Colonic mucosa (tissue), 4 donors: Measurements from ENCODE around the gene CIBAR2. TPM values are rescaled to one million over a fixed set of nuclear protein-coding genes. Genes with fewer than 3 reads are reported as not detected.
A peak's percentile ranks its signal among the peaks of the same experiment; 100 is the strongest.

ENCODE experiments used
- DNase-seq: peaks from one replicate; pipeline ENCODE4 v3.0.0-alpha.2; 2020
- H3K27ac ChIP-seq: fragments of 200-600 bp; one replicate; pipeline ENCODE4 v1.8.0; 2021
- H3K27me3 ChIP-seq: fragments of 200-600 bp; one replicate; pipeline ENCODE4 v1.8.0; 2021
- H3K36me3 ChIP-seq: fragments of 200-600 bp; one replicate; pipeline ENCODE4 v1.8.0; 2021
- H3K4me1 ChIP-seq: fragments of 200-600 bp; one replicate; pipeline ENCODE4 v1.8.0; 2021; ENCODE audit warnings: mild to moderate bottlenecking
- H3K4me3 ChIP-seq: fragments of 200-600 bp; one replicate; pipeline ENCODE4 v1.8.0; 2021
- H3K9ac ChIP-seq, 2 donors: one replicate each; pipeline ENCODE4 v1.7.0; 2013; ENCODE audit warnings: control low read depth in 2 of 2, low read depth in 2 of 2, low read length in 2 of 2
- H3K9me3 ChIP-seq: fragments of 200-600 bp; one replicate; pipeline ENCODE4 v1.8.0; 2021
- intact Hi-C: fragments of 100-400 bp; cut with DNase I; formaldehyde crosslinking; loops from one replicate; pipeline ENCODE4 v1.14.1; 2022
- total RNA-seq, 2 donors: library from RNA; stranded (reverse); fragmentation: NEBNext Ultra II Directional in 1 of 2; extraction: Animal tissue kit (Norgen Biotek cat#: 25700) in 1 of 2; gene quantifications; one replicate each; pipeline ENCODE4 v1.2.1, GENCODE V29; 2021
- TF ChIP-seq, protein P1 (sequence below): fragments of 200-600 bp; IDR thresholded peaks from one replicate; pipeline ENCODE4 v1.8.0; 2022; ENCODE audit warnings: antibody characterized with exemption, mild to moderate bottlenecking
- donor health status: healthy.
- donor health status: DM: no; HTN: no; CAD: no.
- donor health status: DM: no; HTN: no; CAD: no.

Gene CIBAR2
- total RNA-seq, 2 donors from 2014 or later, result 0.32 TPM; not detected in 1

DNA sequence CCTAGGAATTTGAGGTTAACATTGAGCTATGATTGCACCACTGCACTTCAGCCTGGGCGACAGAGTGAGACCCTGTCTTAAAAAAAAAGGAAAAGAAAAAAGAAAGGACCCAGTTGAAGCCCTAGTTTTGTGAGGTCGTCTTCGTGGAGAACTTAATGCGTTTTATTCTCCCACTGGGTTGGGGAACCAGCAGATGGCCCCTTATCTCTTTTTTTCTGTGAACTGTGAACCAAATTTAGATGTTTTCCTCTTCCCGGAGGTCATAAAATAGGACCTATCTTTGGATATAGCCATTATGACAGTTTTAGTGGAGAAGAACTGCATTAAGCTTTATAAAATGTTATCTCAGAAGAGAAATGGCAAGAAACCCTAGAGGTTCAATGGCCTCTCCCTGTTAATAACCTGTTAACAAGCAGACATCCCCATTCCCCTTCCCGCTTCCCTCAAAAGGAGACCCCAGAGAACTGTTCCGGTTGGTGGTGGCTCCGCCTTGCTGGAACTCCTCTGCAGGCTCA lies 61.1 kb downstream of the CIBAR2 start:
- no peak overlapping the region for H3K27ac ChIP-seq
- H3K4me3 ChIP-seq, result no peak overlapping the region
- H3K36me3 ChIP-seq, result no peaks in the 10 kb centered on the region
- TF ChIP-seq, protein P1, sequence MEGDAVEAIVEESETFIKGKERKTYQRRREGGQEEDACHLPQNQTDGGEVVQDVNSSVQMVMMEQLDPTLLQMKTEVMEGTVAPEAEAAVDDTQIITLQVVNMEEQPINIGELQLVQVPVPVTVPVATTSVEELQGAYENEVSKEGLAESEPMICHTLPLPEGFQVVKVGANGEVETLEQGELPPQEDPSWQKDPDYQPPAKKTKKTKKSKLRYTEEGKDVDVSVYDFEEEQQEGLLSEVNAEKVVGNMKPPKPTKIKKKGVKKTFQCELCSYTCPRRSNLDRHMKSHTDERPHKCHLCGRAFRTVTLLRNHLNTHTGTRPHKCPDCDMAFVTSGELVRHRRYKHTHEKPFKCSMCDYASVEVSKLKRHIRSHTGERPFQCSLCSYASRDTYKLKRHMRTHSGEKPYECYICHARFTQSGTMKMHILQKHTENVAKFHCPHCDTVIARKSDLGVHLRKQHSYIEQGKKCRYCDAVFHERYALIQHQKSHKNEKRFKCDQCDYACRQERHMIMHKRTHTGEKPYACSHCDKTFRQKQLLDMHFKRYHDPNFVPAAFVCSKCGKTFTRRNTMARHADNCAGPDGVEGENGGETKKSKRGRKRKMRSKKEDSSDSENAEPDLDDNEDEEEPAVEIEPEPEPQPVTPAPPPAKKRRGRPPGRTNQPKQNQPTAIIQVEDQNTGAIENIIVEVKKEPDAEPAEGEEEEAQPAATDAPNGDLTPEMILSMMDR, result no peak
- no peak for DNase-seq
- H3K9me3 ChIP-seq, result no peaks in the 10 kb centered on the region
- H3K4me1 ChIP-seq, result peaks cover 14% of the 10 kb centered on the region
- no peaks in the 10 kb centered on the region for H3K27me3 ChIP-seq
- H3K9ac ChIP-seq, result peak overlapping the region in 1 of 2 donors; percentile 19
- intact Hi-C loops, result no loop called here

DNA sequence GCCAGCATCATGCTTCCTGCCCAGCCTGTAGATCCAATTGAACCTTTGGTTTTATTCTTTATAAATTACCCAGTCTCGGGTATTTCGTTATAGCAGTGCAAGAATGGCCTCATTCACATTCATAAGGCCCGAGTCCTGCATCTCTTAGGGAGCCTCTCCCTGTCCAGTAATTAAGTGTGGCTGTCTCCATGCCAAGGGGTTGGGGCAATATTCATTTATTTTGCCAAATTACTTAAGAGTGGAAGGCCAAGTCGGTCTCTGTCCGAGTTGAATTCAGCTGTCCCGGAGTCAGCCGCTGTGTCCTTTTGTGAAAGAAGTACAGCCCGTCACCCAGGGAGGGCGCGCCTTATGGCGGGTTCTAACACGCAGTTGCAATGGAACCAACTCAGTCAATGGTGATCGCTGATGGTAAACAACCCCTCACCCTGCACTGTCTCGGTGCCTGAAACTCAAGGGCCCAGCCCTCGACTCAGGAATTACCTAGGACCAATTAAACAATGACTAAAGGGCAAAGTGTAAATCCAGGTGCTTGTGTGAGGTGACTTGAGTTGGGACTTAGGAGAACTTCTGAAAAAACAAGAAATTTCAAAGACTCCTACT lies 62.5 kb downstream of the CIBAR2 start:
- H3K27ac ChIP-seq, result no peak overlapping the region
- intact Hi-C loops, result no loop called here
- H3K4me1 ChIP-seq, result peaks cover 7% of the 10 kb centered on the region
- DNase-seq, result peak; percentile 40
- H3K36me3 ChIP-seq, result no peaks in the 10 kb centered on the region
- H3K9ac ChIP-seq, result no peak overlapping the region
- TF ChIP-seq, protein P1, result no peak
- no peaks in the 10 kb centered on the region for H3K9me3 ChIP-seq
- H3K4me3 ChIP-seq, result no peak overlapping the region
- no peaks in the 10 kb centered on the region for H3K27me3 ChIP-seq

DNA sequence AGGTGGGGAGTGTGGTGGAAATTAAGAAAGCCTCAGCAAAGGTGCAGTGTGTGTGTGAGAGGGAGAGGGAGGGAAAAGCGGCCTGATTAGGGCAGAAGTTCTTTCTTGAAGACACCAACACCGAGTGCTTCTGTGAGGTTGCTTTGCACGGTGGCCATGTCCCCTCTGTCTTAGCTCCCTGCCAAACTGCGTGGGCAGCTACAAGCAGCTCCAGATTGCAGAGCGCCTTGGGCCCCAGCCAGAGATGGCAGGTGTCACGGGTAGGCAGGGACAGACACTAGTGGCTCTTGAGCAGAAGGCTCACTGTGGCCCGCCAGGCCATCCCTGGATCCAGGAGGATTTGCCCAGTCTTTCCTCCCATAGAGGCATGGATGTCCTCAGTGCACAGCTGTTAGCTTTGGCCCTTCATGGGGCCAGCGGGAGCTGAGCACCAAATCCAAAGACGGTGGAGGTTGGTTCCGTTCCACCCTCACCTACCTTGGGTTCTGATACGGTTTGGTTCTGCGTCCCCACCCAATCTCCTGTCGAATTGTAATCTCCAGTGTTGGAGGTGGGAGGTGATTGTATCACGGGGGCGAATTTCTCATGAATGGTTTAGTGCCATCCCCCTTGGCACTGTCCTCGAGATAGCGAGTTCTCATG lies 63.2 kb downstream of the CIBAR2 start:
- intact Hi-C loops, result no loop called here
- Histone ChIP-seq H3K27me3 (no peaks in the 10 kb centered on the region), H3K9ac (peak overlapping the region in 1 of 2 donors; percentile 60), H3K36me3 (no peaks in the 10 kb centered on the region), H3K9me3 (no peaks in the 10 kb centered on the region), H3K27ac (peak overlapping the region; percentile 94), H3K4me3 (no peak overlapping the region), H3K4me1 (peaks cover 4% of the 10 kb centered on the region)
- TF ChIP-seq, protein P1, result no peak
- DNase-seq, result no peak

Other genes with a start within 250 kb of the CIBAR2 start
- 10 to 100 TPM; 55.1 to 67.8 TPM for gene ZDHHC7, start 100.9 kb downstream of the CIBAR2 start, total RNA-seq
- gene KIAA0513, start 84.7 kb downstream of the CIBAR2 start, total RNA-seq, result 10 to 100 TPM; 17.7 to 22.8 TPM